Adrenal gland (tissue), 12 donors: ENCODE data around the gene GALNT5. TPM values are rescaled to one million over a fixed set of nuclear protein-coding genes. Genes with fewer than 3 reads are reported as not detected.

ENCODE experiments used
- DNase-seq, 7 donors: peaks; one replicate each; pipeline ENCODE4 v3.0.0-alpha.2; 2019 to 2020
- H3K27ac ChIP-seq, 5 donors: fragments of 200-600 bp; sonication (generic) in 4 of 5; 1 replicate in 3 of 5; 2 replicates in 2 of 5; pipeline versions ENCODE4 v1.5.1 to v1.8.0; 2016 to 2020; ENCODE audit warnings: mild to moderate bottlenecking in 1 of 5
- H3K27me3 ChIP-seq: fragments of 200-600 bp; 2 replicates; pipeline ENCODE4 v1.8.0; 2021
- H3K36me3 ChIP-seq, 2 donors: fragments of 200-600 bp; replicated peaks in 1 of 2; 1 replicate in 1 of 2; 2 replicates in 1 of 2; pipeline versions ENCODE4 v1.5.1 to v1.8.0; 2018 to 2022
- H3K4me1 ChIP-seq, 2 donors: fragments of 200-600 bp; replicated peaks in 1 of 2; 1 replicate in 1 of 2; 2 replicates in 1 of 2; pipeline versions ENCODE4 v1.5.1 to v1.8.0; 2018 to 2021
- H3K4me3 ChIP-seq, 4 donors: fragments of 200-600 bp; sonication (generic) in 3 of 4; one replicate each; pipeline ENCODE4 v1.5.1; 2016 to 2018
- H3K9me3 ChIP-seq, 3 donors: fragments of 200-600 bp; sonication (generic) in 1 of 3; replicated peaks in 1 of 3; 1 replicate in 2 of 3; 2 replicates in 1 of 3; pipeline versions ENCODE4 v1.5.1 to v1.8.0; 2016 to 2021
- CTCF ChIP-seq, 6 experiments: fragments of 450-650 bp in 4 of 6; fragments of 200-600 bp in 2 of 6; sonication (generic) in 1 of 6; IDR thresholded peaks; 1 replicate in 5 of 6; 2 replicates in 1 of 6; pipeline versions ENCODE4 v1.5.1 to v1.8.0; 2016 to 2021; ENCODE audit warnings: antibody characterized with exemption in 6 of 6, mild to moderate bottlenecking in 2 of 6, moderate library complexity in 1 of 6
- POLR2A ChIP-seq, 2 donors: fragments of 450-650 bp; IDR thresholded peaks; one replicate each; pipeline ENCODE4 v1.6.1; 2017; ENCODE audit warnings: antibody characterized with exemption in 2 of 2, mild to moderate bottlenecking in 2 of 2, moderate library complexity in 1 of 2
- WGBS, 4 donors: extraction: QIAGEN DNeasy Blood & Tissue Kit in 2 of 4; methylation state at CpG; one replicate each; pipeline versions ENCODE4 v1.1.5 to v1.1.7; 2013 to 2017; 5-methylcytosine and 5-hydroxymethylcytosine counted together
- intact Hi-C, 2 donors: fragments of 100-400 bp; cut with DNase I; formaldehyde crosslinking; loops; one replicate each; pipeline versions ENCODE4 v1.14.1 to v1.15.0; 2022 to 2023
- polyA plus RNA-seq, 3 donors: library from polyadenylated mRNA; stranded (reverse); fragments of 200-250 nt in 2 of 3; fragments of 350-450 nt in 1 of 3; fragmentation: Illumina TruSeq in 1 of 3; extraction: RNeasy Lipid Tissue Mini Kit (QIAGEN cat#74804) in 1 of 3; gene quantifications; one replicate each; pipeline ENCODE4 v1.2.3, GENCODE V29; 2013 to 2014
- total RNA-seq, 9 donors: library from RNA; depleted of rRNA in 4 of 9; stranded (reverse); fragments of >200 nt in 4 of 9; fragments of 120-200 nt in 1 of 9; fragmentation: NEBNext Ultra II Directional in 1 of 9; extraction: Animal tissue kit (Norgen Biotek cat#: 25700) in 1 of 9; gene quantifications; one replicate each; pipeline versions ENCODE4 v1.1.0 to v1.2.4, GENCODE V29; 2013 to 2023
- donor health status: healthy with polysubstance abuse.
- donor health status: Bipolar disorder and iron deficiency.
- donor health status: DM: yes; HTN: yes; CAD: no.
- donor health status: DM: no; HTN: no; CAD: no.
- donor health status: DM: no; HTN: no; CAD: no.
- donor health status: DM: yes; HTN: yes; CAD: no.

The GALNT5 gene
- total and polyA plus RNA-seq, 12 donors = under 0.01 to 0.22 (median 0.07) TPM; not detected in 3

DNA sequence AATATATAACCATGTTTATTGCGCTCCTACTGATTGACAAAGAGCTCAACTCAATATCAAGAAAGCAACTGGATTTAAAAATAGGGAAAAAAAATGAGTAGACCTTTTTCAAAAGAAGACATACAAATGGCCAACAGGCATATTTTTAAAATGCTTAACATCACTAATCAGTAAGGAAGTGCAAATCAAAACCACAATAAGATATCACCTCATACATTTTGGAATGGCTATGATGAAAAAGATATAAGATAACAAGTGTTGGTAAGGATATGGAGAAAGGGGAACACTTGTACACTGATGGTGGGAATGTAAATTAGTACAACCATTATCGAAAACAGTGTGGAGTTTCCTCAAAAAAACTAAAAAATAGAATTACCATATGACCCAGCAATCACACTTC, 5.6 kb upstream of the GALNT5 start:
- Histone ChIP-seq H3K9me3 (no peaks in the 10 kb centered on the region), H3K27me3 (no peaks in the 10 kb centered on the region), H3K27ac (no peak overlapping the region), H3K4me1 (no peaks in the 10 kb centered on the region), H3K4me3 (no peak overlapping the region), H3K36me3 (no peaks in the 10 kb centered on the region)
- no peak for DNase-seq
- WGBS, 4 donors = 83 to 94% (median 86%) methylated on average over 2 of the region's 2 CpGs
- TF ChIP-seq CTCF (IDR thresholded peaks at IDR 0.05) (no peak), POLR2A (IDR thresholded peaks at IDR 0.05) (no peak)
- intact Hi-C loops = no loop called here

DNA sequence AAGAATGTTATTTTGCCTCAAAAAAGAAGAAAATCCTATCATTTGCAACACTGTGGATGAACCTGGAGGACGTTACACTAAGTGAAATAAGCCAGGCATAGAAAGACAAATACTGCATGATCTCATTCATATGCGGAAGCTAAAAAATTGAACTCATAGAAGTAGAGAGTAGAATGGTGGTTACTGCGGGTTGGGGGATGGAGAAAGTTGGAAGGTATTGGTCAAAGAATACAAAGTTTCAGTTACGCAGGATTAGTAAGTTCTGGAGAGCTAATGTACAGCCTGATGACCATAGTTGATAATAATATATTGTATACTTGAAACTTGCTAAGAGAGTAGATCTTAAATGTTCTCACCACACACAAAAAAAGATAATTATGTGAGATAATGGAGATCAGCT, 5.0 kb upstream of the GALNT5 start:
- Histone ChIP-seq H3K4me3 (no peak overlapping the region), H3K27me3 (no peaks in the 10 kb centered on the region), H3K9me3 (no peaks in the 10 kb centered on the region), H3K27ac (no peak overlapping the region), H3K36me3 (no peaks in the 10 kb centered on the region), H3K4me1 (peaks cover 3 to 4% of the 10 kb centered on the region in 2 donors)
- intact Hi-C loops = no loop called here
- DNase-seq = no peak
- WGBS, 4 donors = 79 to 86% (median 82%) methylated on average over 4 of the region's 4 CpGs
- TF ChIP-seq CTCF (IDR thresholded peaks at IDR 0.05) = no peak
- no peak for TF ChIP-seq POLR2A (IDR thresholded peaks at IDR 0.05)

- H3K27me3 ChIP-seq = no peaks in the 10 kb centered on the region
- TF ChIP-seq POLR2A (IDR thresholded peaks at IDR 0.05) = no peak
- 80 to 94% (median 82%) methylated on average over 2 of the region's 2 CpGs for WGBS, 4 donors
- intact Hi-C loops = no loop called here
- H3K36me3 ChIP-seq = no peaks in the 10 kb centered on the region
- DNase-seq = no peak
- no peaks in the 10 kb centered on the region for H3K9me3 ChIP-seq
- peaks cover 7% of the 10 kb centered on the region in 2 donors for H3K4me1 ChIP-seq
- no peak overlapping the region for H3K27ac ChIP-seq
- no peak overlapping the region for H3K4me3 ChIP-seq
Measured at GRCh38 chr2:157254041-157254440, 3.5 kb upstream of the GALNT5 start.

GRCh38 chr2:157255746-157256145, 1.8 kb upstream of the GALNT5 start:
- intact Hi-C loops = no loop called here
- Histone ChIP-seq H3K36me3 (no peaks in the 10 kb centered on the region), H3K9me3 (no peaks in the 10 kb centered on the region), H3K27me3 (no peaks in the 10 kb centered on the region), H3K27ac (no peak overlapping the region), H3K4me1 (peaks cover 7% of the 10 kb centered on the region in 2 donors), H3K4me3 (no peak overlapping the region)
- TF ChIP-seq CTCF (IDR thresholded peaks at IDR 0.05) (no peak), POLR2A (IDR thresholded peaks at IDR 0.05) (no peak)
- no peak for DNase-seq

DNA sequence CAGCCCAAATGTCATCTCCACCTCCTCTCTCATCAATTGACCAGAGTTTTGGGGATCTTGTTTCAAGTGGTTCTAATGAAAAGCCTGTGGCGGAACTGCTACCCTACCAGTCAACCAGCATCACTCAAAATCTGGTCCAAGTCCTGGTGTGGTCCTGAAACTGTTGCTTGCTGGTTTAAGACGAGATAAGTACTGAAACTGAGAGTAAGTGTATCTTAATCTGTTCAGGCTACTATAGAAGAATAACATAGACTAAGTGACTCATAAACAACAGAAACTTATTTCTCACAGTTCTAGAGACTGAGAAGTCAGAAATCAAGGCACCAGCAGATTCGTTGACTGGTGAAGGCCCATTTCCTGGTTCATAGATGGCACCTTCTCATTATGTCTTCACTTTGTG, 879 bp upstream of the GALNT5 start:
- TF ChIP-seq CTCF (IDR thresholded peaks at IDR 0.05) (no peak), POLR2A (IDR thresholded peaks at IDR 0.05) (no peak)
- H3K27me3 ChIP-seq = no peaks in the 10 kb centered on the region
- H3K4me1 ChIP-seq = peaks cover 7% of the 10 kb centered on the region in 2 donors
- H3K36me3 ChIP-seq = no peaks in the 10 kb centered on the region
- 79 to 86% (median 82%) methylated on average over 3 of the region's 3 CpGs for WGBS, 4 donors
- intact Hi-C loops = no loop called here
- no peak overlapping the region for H3K27ac ChIP-seq
- DNase-seq = no peak
- no peaks in the 10 kb centered on the region for H3K9me3 ChIP-seq
- no peak overlapping the region for H3K4me3 ChIP-seq
